HepG2 (cell line): Measurements from ENCODE around the gene DLG2. TPM values are rescaled to one million over a fixed set of nuclear protein-coding genes. Genes with fewer than 3 reads are reported as not detected.

Source experiments
- ATAC-seq: fragments of 200-7000 bp; cut with Tn5 transposase; 3 replicates; pipeline ENCODE4 v1.9.1; 2020; ENCODE audit warnings: mild to moderate bottlenecking, moderate library complexity
- BruUV-seq: library from RNA; stranded (reverse); fragments of 400-500 nt; replicated peaks from 2 replicates; lab custom pipeline; 2021; lab: Mats Ljungman, UMichigan
- CTCF ChIA-PET: fragments of 300-600 bp; formaldehyde crosslinking; extraction: SDS; loops from one replicate; lab custom pipeline; 2021; ENCODE audit warnings: low total read pairs, inconsistent platforms, low intra/inter-chr PET ratio; lab: Yijun Ruan, JAX
- POLR2A ChIA-PET: fragments of 350-600 bp; sonication (Branson Sonifier 250); formaldehyde crosslinking; loops from one replicate; lab custom pipeline; 2020; ENCODE audit warnings: antibody characterized with exemption, inconsistent platforms; lab: Yijun Ruan, JAX
- DNase-seq: peaks from one replicate; pipeline ENCODE4 v3.0.0-alpha.2; 2015; ENCODE audit warnings: low spot score
- FAIRE-seq: peaks from 3 replicates; lab custom pipeline; 2011; peaks lifted over from hg19 to GRCh38; lab: Jason Lieb, UNC
- H2AFZ ChIP-seq: one replicate; pipeline ENCODE4 v1.6.1; 2011; ENCODE audit warnings: low read length, inconsistent platforms
- H3K27ac ChIP-seq: fragments of 300-600 bp; 3 replicates; pipeline ENCODE4 v1.8.0; 2011; ENCODE audit warnings: mixed run types, mild to moderate bottlenecking, mixed read lengths, low read length, inconsistent platforms; ENCODE audit not compliant: insufficient read depth; ENCODE audit errors: extremely low read length
- H3K27me3 ChIP-seq, 2 experiments: fragments of 200-600 bp in 1 of 2; 2 replicates in 1 of 2; 3 replicates in 1 of 2; pipeline versions ENCODE4 v1.6.0 to v1.8.0; 2011; ENCODE audit warnings: low read length in 2 of 2, mild to moderate bottlenecking in 2 of 2, moderate library complexity in 2 of 2, inconsistent platforms in 1 of 2; ENCODE audit not compliant: insufficient read depth in 2 of 2, control insufficient read depth in 1 of 2
- H3K36me3 ChIP-seq, 2 experiments: fragments of 200-600 bp in 1 of 2; replicated peaks in 1 of 2; 2 replicates in 1 of 2; 3 replicates in 1 of 2; pipeline versions ENCODE4 v1.5.1 to v1.8.0; 2011; ENCODE audit warnings: low read length in 2 of 2, inconsistent platforms in 1 of 2; ENCODE audit not compliant: insufficient read depth in 2 of 2, control insufficient read depth in 1 of 2
- H3K4me1 ChIP-seq: 2 replicates; pipeline ENCODE4 v1.5.1; 2012; ENCODE audit warnings: low read length, inconsistent platforms; ENCODE audit not compliant: insufficient read depth
- H3K4me2 ChIP-seq: 2 replicates; pipeline ENCODE4 v1.6.0; 2011; ENCODE audit warnings: low read depth, low read length, inconsistent platforms
- H3K4me3 ChIP-seq, 3 experiments: fragments of 200-600 bp in 1 of 3; sonication (generic), shearing (Covaris generic) in 1 of 3; replicated peaks in 1 of 3; 2 replicates each; pipeline ENCODE4 v1.5.1; 2011 to 2016; ENCODE audit warnings: low read length in 3 of 3, inconsistent platforms in 2 of 3, low read depth in 2 of 3, mild to moderate bottlenecking in 2 of 3, control low read depth in 1 of 3, mixed read lengths in 1 of 3; ENCODE audit not compliant: insufficient read depth in 1 of 3
- H3K79me2 ChIP-seq: one replicate; pipeline ENCODE4 v1.6.1; 2011; ENCODE audit warnings: low read length, inconsistent platforms; ENCODE audit not compliant: insufficient read depth
- H3K9ac ChIP-seq: 2 replicates; pipeline ENCODE4 v1.6.0; 2011; ENCODE audit warnings: mild to moderate bottlenecking, low read depth, low read length, inconsistent platforms; ENCODE audit not compliant: insufficient read depth
- H3K9me3 ChIP-seq: 2 replicates; pipeline ENCODE4 v1.5.1; 2012; ENCODE audit warnings: mild to moderate bottlenecking, low read length
- H4K20me1 ChIP-seq: 2 replicates; pipeline ENCODE4 v1.6.0; 2011; ENCODE audit warnings: inconsistent platforms, mild to moderate bottlenecking, low read length, moderate library complexity; ENCODE audit not compliant: insufficient read depth
- CEBPB ChIP-seq: IDR thresholded peaks from 2 replicates; pipeline ENCODE4 v1.6.1; 2011; ENCODE audit warnings: low read depth, low read length, improper control_type of control experiment, borderline replicate concordance
- GLMP ChIP-seq: sonication (generic); formaldehyde crosslinking; IDR thresholded peaks from 2 replicates; pipeline ENCODE4 v1.9.0; 2021; ENCODE audit warnings: missing genetic modification reagents, mild to moderate bottlenecking, borderline replicate concordance
- HNF1A ChIP-seq, 2 experiments: sonication (generic) in 1 of 2; formaldehyde crosslinking in 1 of 2; IDR thresholded peaks; 2 replicates each; pipeline versions ENCODE4 v1.4.0 to v1.6.1; 2016 to 2020; ENCODE audit warnings: borderline replicate concordance in 1 of 2, low read depth in 1 of 2, mild to moderate bottlenecking in 1 of 2, missing genetic modification reagents in 1 of 2
- TAF1 ChIP-seq: sonication (generic); formaldehyde crosslinking; IDR thresholded peaks from 2 replicates; pipeline ENCODE4 v1.4.0; 2020; ENCODE audit warnings: missing genetic modification reagents
- TRIM22 ChIP-seq: fragments of 450-650 bp; IDR thresholded peaks from 2 replicates; pipeline ENCODE4 v1.6.1; 2017
- ZHX2 ChIP-seq, 2 experiments: sonication (generic) in 1 of 2; formaldehyde crosslinking in 1 of 2; IDR thresholded peaks; 2 replicates each; pipeline versions ENCODE4 v1.6.1 to v1.9.0; 2014 to 2022; ENCODE audit warnings: antibody characterized with exemption in 1 of 2, borderline replicate concordance in 1 of 2, inconsistent platforms in 1 of 2, low read depth in 1 of 2, missing genetic modification reagents in 1 of 2
- ZMAT3 ChIP-seq: sonication (generic); formaldehyde crosslinking; conservative IDR thresholded peaks from 2 replicates; pipeline ENCODE4 v1.7.0; 2021; ENCODE audit warnings: missing genetic modification reagents
- ZNF414 ChIP-seq: sonication (generic); formaldehyde crosslinking; IDR thresholded peaks from 2 replicates; pipeline ENCODE4 v1.5.0; 2020; ENCODE audit warnings: missing genetic modification reagents
- ZNF530 ChIP-seq: sonication (generic); formaldehyde crosslinking; IDR thresholded peaks from 2 replicates; pipeline ENCODE4 v1.5.0; 2020; ENCODE audit warnings: low read depth, mild to moderate bottlenecking, missing genetic modification reagents
- ZNF782 ChIP-seq: sonication (generic); formaldehyde crosslinking; IDR thresholded peaks from 2 replicates; pipeline ENCODE4 v1.4.0; 2020; ENCODE audit warnings: missing genetic modification reagents, mild to moderate bottlenecking, borderline replicate concordance
- WGBS: methylation state at CpG from one replicate; pipeline ENCODE4 v1.1.6; 2017; ENCODE audit warnings: low lambda C conversion rate; 5-methylcytosine and 5-hydroxymethylcytosine counted together
- in situ Hi-C: cut with HindIII; loops from 2 replicates; pipeline ENCODE4 v1.10.0; 2017; ENCODE audit warnings: low pct_unique_long_range_greater_than_20kb; ENCODE audit not compliant: extremely low pct_ligation_motif_present
- intact Hi-C: fragments of 100-400 bp; cut with micrococcal nuclease; formaldehyde crosslinking; loops from one replicate; pipeline ENCODE4 v1.10.0; 2022; ENCODE audit not compliant: unreplicated experiment
- polyA plus RNA-seq, 8 experiments: library from polyadenylated mRNA; depleted of rRNA in 3 of 8; stranded (reverse) in 7 of 8; unstranded in 1 of 8; fragments of >200 nt; fragmentation: Illumina TruSeq in 4 of 8; extraction: Trizol in 4 of 8; gene quantifications; 2 replicates each; pipeline versions ENCODE4 v1.2.1 to v1.2.3, GENCODE V29; 2011 to 2016; ENCODE audit warnings: low read depth in 4 of 8, missing spikeins in 1 of 8, mixed read lengths in 1 of 8; ENCODE audit not compliant: insufficient read depth in 1 of 8
- total RNA-seq, 5 experiments: library from RNA; depleted of rRNA; stranded (reverse); fragments of >200 nt; fragmentation: Illumina TruSeq; extraction: Trizol; gene quantifications; 2 replicates each; pipeline ENCODE4 v1.2.3, GENCODE V29; 2016; ENCODE audit warnings: low read depth in 1 of 5

DLG2 gene
- total and polyA plus RNA-seq, 2 of the 13 experiments (the other 11 are each of a cell fraction or from before 2014, with no cell fraction given): 0.46 to 1.0 TPM

- BruUV-seq: no TSS peak
- Histone ChIP-seq H3K27me3 (no peaks in the 10 kb centered on the region), H3K4me2 (no peak overlapping the region), H3K4me1 (no peaks in the 10 kb centered on the region), H3K27ac (no peak overlapping the region), H2AFZ (no peak overlapping the region), H3K9ac (no peak overlapping the region), H3K79me2 (no peaks in the 10 kb centered on the region), H3K4me3 (no peak overlapping the region), H3K9me3 (no peaks in the 10 kb centered on the region), H3K36me3 (no peaks in the 10 kb centered on the region), H4K20me1 (no peaks in the 10 kb centered on the region)
- no peak for ATAC-seq
- intact Hi-C loops: no loop called here
- in situ Hi-C loops: no loop called here
- no peak for FAIRE-seq
- ChIA-PET CTCF (no interaction called here), POLR2A (no interaction called here)
- WGBS: 1% methylated on average over 2 of the region's 2 CpGs
- DNase-seq: no peak
- TF ChIP-seq HNF1A (IDR thresholded peaks at IDR 0.05; ENCODE audit: low read depth): no peak
- TF ChIP-seq HNF1A (CRISPR knock-in tag; IDR thresholded peaks at IDR 0.05; ENCODE audit: borderline replicate concordance): no peak
- TF ChIP-seq ZNF530 (CRISPR knock-in tag): no peak
- TF ChIP-seq ZMAT3 (CRISPR knock-in tag): no peak
- no peak for TF ChIP-seq TAF1 (CRISPR knock-in tag)
- TF ChIP-seq ZNF414 (CRISPR knock-in tag): no peak
- no peak for TF ChIP-seq ZNF782
- no peak for TF ChIP-seq GLMP (CRISPR knock-in tag)
- no peak for TF ChIP-seq ZHX2 (IDR thresholded peaks at IDR 0.05; ENCODE audit: low read depth)
- no peak for TF ChIP-seq ZHX2 (CRISPR knock-in tag; IDR thresholded peaks at IDR 0.05; ENCODE audit: borderline replicate concordance)
- no peak for TF ChIP-seq CEBPB
- TF ChIP-seq TRIM22: no peak
These were observed 2052.6 kb downstream of the DLG2 start for GRCh38 chr11:83574519-83574918.
